Tibial artery (tissue), 4 donors: ENCODE results near the gene STRIP1.

Experiments used
- DNase-seq, 2 donors: peaks; one replicate each; pipeline ENCODE4 v3.0.0-alpha.2; 2019
- H3K27ac ChIP-seq, 2 donors: fragments of 200-600 bp; sonication (generic) in 1 of 2; 1 replicate in 1 of 2; 2 replicates in 1 of 2; pipeline ENCODE4 v1.5.1; 2018 to 2019; ENCODE audit warnings: mild to moderate bottlenecking in 1 of 2
- H3K27me3 ChIP-seq, 2 donors: fragments of 200-600 bp; sonication (generic) in 1 of 2; one replicate each; pipeline versions ENCODE4 v1.5.1 to v1.6.0; 2016 to 2019
- H3K36me3 ChIP-seq, 3 donors: fragments of 200-600 bp; sonication (generic) in 2 of 3; one replicate each; pipeline ENCODE4 v1.5.1; 2016 to 2019; ENCODE audit warnings: mild to moderate bottlenecking in 2 of 3
- H3K4me1 ChIP-seq, 4 donors: fragments of 200-600 bp; sonication (generic) in 2 of 4; 1 replicate in 3 of 4; 2 replicates in 1 of 4; pipeline ENCODE4 v1.5.1; 2016 to 2019
- H3K4me3 ChIP-seq, 2 donors: fragments of 200-600 bp; sonication (generic) in 1 of 2; 1 replicate in 1 of 2; 2 replicates in 1 of 2; pipeline ENCODE4 v1.5.1; 2018 to 2019; ENCODE audit warnings: mild to moderate bottlenecking in 2 of 2
- H3K9me3 ChIP-seq, 3 donors: fragments of 200-600 bp; sonication (generic) in 1 of 3; one replicate each; pipeline ENCODE4 v1.5.1; 2016 to 2019
- intact Hi-C: fragments of 100-400 bp; cut with DNase I; formaldehyde crosslinking; loops from one replicate; pipeline ENCODE4 v1.15.0; 2023; ENCODE audit warnings: low total_unique reads
- TF ChIP-seq, protein P1 (sequence below), 2 experiments: fragments of 200-600 bp in 1 of 2; fragments of 450-650 bp in 1 of 2; IDR thresholded peaks; one replicate each; pipeline ENCODE4 v1.5.1; 2017 to 2019; ENCODE audit warnings: antibody characterized with exemption in 2 of 2, mild to moderate bottlenecking in 1 of 2, moderate library complexity in 1 of 2

The STRIP1 gene, protein sequence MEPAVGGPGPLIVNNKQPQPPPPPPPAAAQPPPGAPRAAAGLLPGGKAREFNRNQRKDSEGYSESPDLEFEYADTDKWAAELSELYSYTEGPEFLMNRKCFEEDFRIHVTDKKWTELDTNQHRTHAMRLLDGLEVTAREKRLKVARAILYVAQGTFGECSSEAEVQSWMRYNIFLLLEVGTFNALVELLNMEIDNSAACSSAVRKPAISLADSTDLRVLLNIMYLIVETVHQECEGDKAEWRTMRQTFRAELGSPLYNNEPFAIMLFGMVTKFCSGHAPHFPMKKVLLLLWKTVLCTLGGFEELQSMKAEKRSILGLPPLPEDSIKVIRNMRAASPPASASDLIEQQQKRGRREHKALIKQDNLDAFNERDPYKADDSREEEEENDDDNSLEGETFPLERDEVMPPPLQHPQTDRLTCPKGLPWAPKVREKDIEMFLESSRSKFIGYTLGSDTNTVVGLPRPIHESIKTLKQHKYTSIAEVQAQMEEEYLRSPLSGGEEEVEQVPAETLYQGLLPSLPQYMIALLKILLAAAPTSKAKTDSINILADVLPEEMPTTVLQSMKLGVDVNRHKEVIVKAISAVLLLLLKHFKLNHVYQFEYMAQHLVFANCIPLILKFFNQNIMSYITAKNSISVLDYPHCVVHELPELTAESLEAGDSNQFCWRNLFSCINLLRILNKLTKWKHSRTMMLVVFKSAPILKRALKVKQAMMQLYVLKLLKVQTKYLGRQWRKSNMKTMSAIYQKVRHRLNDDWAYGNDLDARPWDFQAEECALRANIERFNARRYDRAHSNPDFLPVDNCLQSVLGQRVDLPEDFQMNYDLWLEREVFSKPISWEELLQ

DNA sequence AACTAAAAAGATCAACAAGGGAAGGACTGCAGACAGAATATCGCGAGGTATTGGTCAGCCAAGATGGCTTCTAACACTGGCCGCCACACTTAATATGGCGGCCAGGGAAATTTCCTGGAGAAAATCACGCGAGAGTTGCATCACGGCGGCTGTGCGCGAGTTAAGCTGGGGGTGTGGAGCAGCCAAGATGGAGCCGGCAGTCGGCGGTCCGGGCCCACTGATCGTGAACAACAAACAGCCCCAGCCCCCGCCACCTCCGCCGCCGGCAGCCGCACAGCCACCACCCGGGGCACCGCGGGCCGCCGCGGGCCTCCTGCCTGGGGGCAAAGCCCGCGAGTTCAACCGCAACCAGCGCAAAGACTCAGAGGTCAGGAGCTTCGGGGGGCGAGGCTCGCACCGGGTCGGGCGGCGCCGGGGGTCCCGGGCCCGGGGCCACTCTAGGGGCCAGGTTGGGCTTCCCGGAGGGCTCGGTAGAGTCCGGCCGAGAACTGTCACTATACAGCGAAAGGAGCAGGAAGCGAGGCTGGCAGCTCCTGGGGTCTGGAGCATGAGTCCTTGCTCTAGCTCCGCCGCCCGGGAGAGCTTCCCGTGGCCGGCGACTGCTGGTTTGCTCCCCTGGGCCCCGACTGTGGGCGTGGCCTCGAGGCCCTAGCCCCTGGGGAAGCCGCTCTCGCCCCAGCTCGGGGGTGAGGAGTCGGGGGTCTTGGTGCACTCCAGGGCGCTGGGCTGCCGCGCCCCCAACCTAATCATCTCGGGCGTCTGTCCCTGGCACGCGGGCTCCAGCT is at the start of gene STRIP1:
STRIP1 (plus strand) TSS at position 174 of the 785 bp plus-strand sequence; CDS start at position 188, 14 bp downstream.
- intact Hi-C loops: no loop called here
- peak within 1 kb of the TSS; percentile 91 to 96 for H3K27ac ChIP-seq
- peak within 1 kb of the TSS; percentile 75 to 90 for H3K4me3 ChIP-seq
- H3K9me3 ChIP-seq: no peaks in the 10 kb centered on the region
- peaks cover 16 to 22% (median 18%) of the 10 kb centered on the region in 3 donors for H3K36me3 ChIP-seq
- TF ChIP-seq, protein P1, sequence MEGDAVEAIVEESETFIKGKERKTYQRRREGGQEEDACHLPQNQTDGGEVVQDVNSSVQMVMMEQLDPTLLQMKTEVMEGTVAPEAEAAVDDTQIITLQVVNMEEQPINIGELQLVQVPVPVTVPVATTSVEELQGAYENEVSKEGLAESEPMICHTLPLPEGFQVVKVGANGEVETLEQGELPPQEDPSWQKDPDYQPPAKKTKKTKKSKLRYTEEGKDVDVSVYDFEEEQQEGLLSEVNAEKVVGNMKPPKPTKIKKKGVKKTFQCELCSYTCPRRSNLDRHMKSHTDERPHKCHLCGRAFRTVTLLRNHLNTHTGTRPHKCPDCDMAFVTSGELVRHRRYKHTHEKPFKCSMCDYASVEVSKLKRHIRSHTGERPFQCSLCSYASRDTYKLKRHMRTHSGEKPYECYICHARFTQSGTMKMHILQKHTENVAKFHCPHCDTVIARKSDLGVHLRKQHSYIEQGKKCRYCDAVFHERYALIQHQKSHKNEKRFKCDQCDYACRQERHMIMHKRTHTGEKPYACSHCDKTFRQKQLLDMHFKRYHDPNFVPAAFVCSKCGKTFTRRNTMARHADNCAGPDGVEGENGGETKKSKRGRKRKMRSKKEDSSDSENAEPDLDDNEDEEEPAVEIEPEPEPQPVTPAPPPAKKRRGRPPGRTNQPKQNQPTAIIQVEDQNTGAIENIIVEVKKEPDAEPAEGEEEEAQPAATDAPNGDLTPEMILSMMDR (IDR thresholded peaks at IDR 0.05): no peak
- no peaks in the 10 kb centered on the region for H3K27me3 ChIP-seq
- H3K4me1 ChIP-seq: peaks cover 0 to 20% (median 13%) of the 10 kb centered on the region in 4 donors
- peak; percentile 92 to 96 for DNase-seq

DNA sequence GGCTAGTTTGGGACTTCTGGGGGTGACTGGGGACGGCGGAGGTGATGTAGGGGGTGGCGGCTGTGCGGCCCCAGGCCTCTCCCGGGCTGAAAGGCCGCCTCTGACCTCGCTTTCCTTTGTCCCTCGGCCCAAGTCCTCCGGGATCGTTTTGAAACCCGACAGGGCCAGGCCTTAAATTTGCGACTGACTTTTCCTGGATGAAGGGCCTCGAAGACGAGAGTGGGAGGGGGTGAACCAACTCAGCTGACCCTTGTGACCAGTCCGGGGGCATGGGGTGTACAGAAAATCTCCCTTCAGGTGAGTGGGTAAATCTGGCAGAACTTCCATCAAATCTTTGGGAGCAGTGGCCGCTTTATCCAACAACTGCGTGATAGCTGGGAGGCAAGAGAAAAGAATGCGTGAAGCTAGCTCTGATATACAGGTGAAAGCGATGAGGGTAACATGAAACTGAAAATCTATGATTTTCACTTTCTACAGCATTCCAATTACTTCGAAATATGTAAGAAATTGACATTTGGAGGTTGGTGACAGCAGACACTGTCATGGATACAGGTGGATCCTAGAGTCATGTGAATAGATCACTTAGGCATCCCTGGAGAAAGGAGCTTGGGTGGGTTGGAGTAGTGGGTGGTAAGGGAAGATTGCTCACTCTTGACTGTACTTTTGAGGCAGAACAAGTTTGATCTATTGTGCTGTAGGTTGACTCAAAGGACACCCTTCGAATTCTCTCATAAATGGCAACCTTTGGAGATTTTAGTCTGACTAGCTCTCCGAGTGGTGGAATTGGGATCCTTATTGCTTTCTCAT is 49.0 kb upstream of the STRIP1 start:
- no peaks in the 10 kb centered on the region for H3K9me3 ChIP-seq
- intact Hi-C loops: loop anchor here (10.0 kb wide), 1 partner anchor 441 kb away; the partner anchor contains the start of gene GNAI3
- peaks cover 4 to 65% (median 37%) of the 10 kb centered on the region in 4 donors for H3K4me1 ChIP-seq
- H3K36me3 ChIP-seq: no peaks in the 10 kb centered on the region
- TF ChIP-seq, protein P1 (IDR thresholded peaks at IDR 0.05): no peak
- DNase-seq: no peak
- peak overlapping the region; percentile 75 to 77 for H3K4me3 ChIP-seq
- H3K27ac ChIP-seq: peak overlapping the region; percentile 94 to 97
- H3K27me3 ChIP-seq: no peaks in the 10 kb centered on the region

DNA sequence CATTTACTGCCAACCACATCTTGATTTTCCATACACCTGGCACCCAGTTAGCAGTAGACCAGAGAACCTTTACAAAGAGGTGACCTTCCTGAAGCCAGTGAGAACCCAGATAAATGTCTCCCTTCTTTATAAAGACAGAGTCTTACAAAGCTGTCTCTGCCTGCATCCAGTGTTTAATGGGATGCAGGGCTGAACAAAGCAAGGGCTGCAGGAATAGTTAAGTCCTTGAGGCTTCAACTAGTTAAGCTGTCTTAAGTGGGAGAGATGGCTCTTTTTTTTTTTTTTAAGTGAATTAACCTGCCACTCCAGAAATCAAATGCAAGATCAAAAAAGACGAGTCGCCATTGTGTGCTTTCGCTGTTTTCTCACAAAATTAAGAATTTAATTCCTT is 48.4 kb upstream of the STRIP1 start:
- Histone ChIP-seq H3K36me3 (no peaks in the 10 kb centered on the region), H3K27me3 (no peaks in the 10 kb centered on the region), H3K4me1 (peaks cover 4 to 69% (median 37%) of the 10 kb centered on the region in 4 donors), H3K27ac (no peak overlapping the region), H3K4me3 (peak overlapping the region; percentile 75 to 77), H3K9me3 (no peaks in the 10 kb centered on the region)
- TF ChIP-seq, protein P1 (IDR thresholded peaks at IDR 0.05): no peak
- DNase-seq: no peak
- intact Hi-C loops: loop anchor here (10.0 kb wide), 1 partner anchor 441 kb away; the partner anchor contains the start of gene GNAI3

DNA sequence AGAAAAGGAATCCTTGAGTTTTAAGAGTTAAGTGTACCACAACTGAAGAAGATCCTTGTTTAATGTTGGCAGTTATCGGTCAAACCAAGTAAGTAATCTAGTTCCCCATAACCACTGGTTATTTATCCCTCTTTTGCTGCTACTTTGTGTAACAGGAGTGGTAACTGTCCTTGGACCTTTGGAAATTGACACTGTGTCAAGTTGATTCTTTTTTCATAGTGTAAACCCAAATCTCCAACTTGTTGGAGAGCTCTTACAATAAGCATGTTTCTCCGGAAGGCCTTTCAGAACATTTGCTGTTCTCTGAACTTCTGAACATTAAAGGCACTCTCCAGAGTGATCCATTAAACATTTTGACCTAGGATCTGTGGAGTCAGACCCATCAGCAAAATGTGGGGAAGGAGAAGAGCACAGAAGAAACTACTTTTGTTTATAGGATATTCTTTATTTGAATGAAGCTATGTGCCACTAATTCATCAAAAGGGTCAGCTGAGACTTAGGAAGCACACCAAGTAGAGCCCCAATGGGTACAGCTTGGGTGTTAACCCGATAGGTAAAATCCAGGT is 46.0 kb upstream of the STRIP1 start:
- H3K36me3 ChIP-seq: peaks cover 0 to 5% (median 0%) of the 10 kb centered on the region in 3 donors
- intact Hi-C loops: loop anchor here (10.0 kb wide), 1 partner anchor 444 kb away; the partner anchor contains the start of gene GNAI3
- no peak overlapping the region for H3K4me3 ChIP-seq
- DNase-seq: no peak
- H3K9me3 ChIP-seq: no peaks in the 10 kb centered on the region
- no peak overlapping the region for H3K27ac ChIP-seq
- no peaks in the 10 kb centered on the region for H3K27me3 ChIP-seq
- H3K4me1 ChIP-seq: peaks cover 4 to 80% (median 42%) of the 10 kb centered on the region in 4 donors
- TF ChIP-seq, protein P1 (IDR thresholded peaks at IDR 0.05): no peak
